Measurements from ENCODE around the gene ALK. TPM values are rescaled to one million over a fixed set of nuclear protein-coding genes. Genes with fewer than 3 reads are reported as not detected.

Gene ALK
- total RNA-seq, 2 donors from 2014 or later: 0.13 to 0.46 TPM

GRCh38 chr2:29583548-29584156 lies 337.7 kb downstream of the ALK start:
- no peaks in the 10 kb centered on the region for H3K27me3 ChIP-seq (ENCODE audit: control insufficient read depth, insufficient read depth, low read length, poor library complexity, severe bottlenecking)

GRCh38 chr2:29583104-29583503 lies 338.3 kb downstream of the ALK start:
- TF ChIP-seq CTCF (conservative IDR thresholded peaks at IDR 0.05): no peak
- H3K27me3 ChIP-seq (ENCODE audit: control insufficient read depth, insufficient read depth, low read length, poor library complexity, severe bottlenecking): no peaks in the 10 kb centered on the region
- WGBS, 2 experiments (ENCODE audit: insufficient coverage in 1 of 2, insufficient read length in 1 of 2): 100% methylated on average over 1 of the region's 1 CpG; no CpG with 5 or more reads in 1 of the 2 experiments

More at GRCh38 chr2:29583548-29584156, 337.7 kb downstream of the ALK start:
- H3K27ac ChIP-seq (ENCODE audit: low read depth, low read length): no peak overlapping the region
- 91 to 100% methylated on average over 1 of the region's 1 CpG for WGBS, 2 experiments (ENCODE audit: insufficient coverage in 1 of 2, insufficient read length in 1 of 2)
- H3K9me3 Mint-ChIP-seq: no peaks in the 10 kb centered on the region
- H3K4me1 Mint-ChIP-seq: peaks cover 4% of the 10 kb centered on the region
- no peaks in the 10 kb centered on the region for H3K9me3 ChIP-seq (ENCODE audit: control insufficient read depth, low read length)
- DNase-seq: no peak
- H3K36me3 Mint-ChIP-seq (ENCODE audit: low read depth): no peaks in the 10 kb centered on the region
- no peak overlapping the region for H3K4me3 Mint-ChIP-seq
- no peak overlapping the region for H3K4me3 ChIP-seq (ENCODE audit: low read length)
- H3K36me3 ChIP-seq (ENCODE audit: control insufficient read depth, insufficient read depth, low read length): no peaks in the 10 kb centered on the region
- no peaks in the 10 kb centered on the region for H3K27me3 Mint-ChIP-seq (ENCODE audit: insufficient read depth)
- H3K4me1 ChIP-seq (ENCODE audit: control insufficient read depth, insufficient read depth, low read length): no peaks in the 10 kb centered on the region
- TF ChIP-seq CTCF (conservative IDR thresholded peaks at IDR 0.05): no peak
- no peak overlapping the region for H3K9ac ChIP-seq (ENCODE audit: extremely low read depth, low read length, poor library complexity, severe bottlenecking)
- H3K27ac Mint-ChIP-seq: no peak overlapping the region

GRCh38 chr2:29582062-29582461 lies 339.3 kb downstream of the ALK start:
- Histone ChIP-seq H3K4me1 (ENCODE audit: control insufficient read depth, insufficient read depth, low read length) (no peaks in the 10 kb centered on the region), H3K9ac (ENCODE audit: extremely low read depth, low read length, poor library complexity, severe bottlenecking) (no peak overlapping the region), H3K9me3 (ENCODE audit: control insufficient read depth, low read length) (no peaks in the 10 kb centered on the region), H3K36me3 (ENCODE audit: control insufficient read depth, insufficient read depth, low read length) (no peaks in the 10 kb centered on the region), H3K27me3 (ENCODE audit: control insufficient read depth, insufficient read depth, low read length, poor library complexity, severe bottlenecking) (no peaks in the 10 kb centered on the region), H3K4me3 (ENCODE audit: low read length) (no peak overlapping the region), H3K27ac (ENCODE audit: low read depth, low read length) (no peak overlapping the region)
- Mint-ChIP-seq H3K36me3 (ENCODE audit: low read depth) (no peaks in the 10 kb centered on the region), H3K27ac (no peak overlapping the region), H3K4me1 (peaks cover 7% of the 10 kb centered on the region), H3K27me3 (ENCODE audit: insufficient read depth) (no peaks in the 10 kb centered on the region), H3K9me3 (no peaks in the 10 kb centered on the region), H3K4me3 (no peak overlapping the region)
- 99 to 100% methylated on average over 1 to 2 of the region's 2 CpGs for WGBS, 2 experiments (ENCODE audit: insufficient coverage in 1 of 2, insufficient read length in 1 of 2)
- no peak for DNase-seq
- TF ChIP-seq CTCF (conservative IDR thresholded peaks at IDR 0.05): no peak

More at GRCh38 chr2:29583104-29583503, 338.3 kb downstream of the ALK start:
- no peak overlapping the region for H3K9ac ChIP-seq (ENCODE audit: extremely low read depth, low read length, poor library complexity, severe bottlenecking)
- H3K36me3 ChIP-seq (ENCODE audit: control insufficient read depth, insufficient read depth, low read length): no peaks in the 10 kb centered on the region
- H3K9me3 ChIP-seq (ENCODE audit: control insufficient read depth, low read length): no peaks in the 10 kb centered on the region
- no peak overlapping the region for H3K27ac Mint-ChIP-seq
- no peaks in the 10 kb centered on the region for H3K27me3 Mint-ChIP-seq (ENCODE audit: insufficient read depth)
- H3K4me1 Mint-ChIP-seq: peaks cover 5% of the 10 kb centered on the region
- no peaks in the 10 kb centered on the region for H3K36me3 Mint-ChIP-seq (ENCODE audit: low read depth)
- no peaks in the 10 kb centered on the region for H3K9me3 Mint-ChIP-seq
- H3K4me3 Mint-ChIP-seq: no peak overlapping the region
- H3K4me1 ChIP-seq (ENCODE audit: control insufficient read depth, insufficient read depth, low read length): no peaks in the 10 kb centered on the region
- H3K27ac ChIP-seq (ENCODE audit: low read depth, low read length): no peak overlapping the region
- DNase-seq: no peak
- no peak overlapping the region for H3K4me3 ChIP-seq (ENCODE audit: low read length)
